H9 (cell line): Measurements from ENCODE around the gene ATP6V0E1. TPM values are rescaled to one million over a fixed set of nuclear protein-coding genes. Genes with fewer than 3 reads are reported as not detected.

Source experiments
- DNase-seq: peaks from one replicate; pipeline ENCODE4 v3.0.0-alpha.2; 2017
- H2AFZ ChIP-seq: one replicate; pipeline ENCODE4 v1.6.1; 2013; ENCODE audit warnings: mild to moderate bottlenecking, low read length, control low read depth, moderate library complexity
- H2AK5ac ChIP-seq: 2 replicates; pipeline ENCODE4 v1.6.1; 2013; ENCODE audit warnings: low read length, control low read depth, mixed read lengths; ENCODE audit not compliant: insufficient read length
- H2BK120ac ChIP-seq: one replicate; pipeline ENCODE4 v1.6.1; 2013; ENCODE audit warnings: low read depth, mild to moderate bottlenecking, low read length, control low read depth, inconsistent platforms; ENCODE audit not compliant: poor library complexity, severe bottlenecking
- H2BK12ac ChIP-seq: 2 replicates; pipeline ENCODE4 v1.6.1; 2013; ENCODE audit warnings: low read length, control low read depth, mixed read lengths, low read depth; ENCODE audit not compliant: insufficient read length
- H2BK15ac ChIP-seq: 2 replicates; pipeline ENCODE4 v1.6.1; 2013; ENCODE audit warnings: low read depth, low read length, control low read depth
- H2BK20ac ChIP-seq: one replicate; pipeline ENCODE4 v1.6.1; 2013; ENCODE audit warnings: low read depth, mild to moderate bottlenecking, low read length, control low read depth, inconsistent platforms; ENCODE audit not compliant: poor library complexity, severe bottlenecking
- H2BK5ac ChIP-seq: 2 replicates; pipeline ENCODE4 v1.6.1; 2013; ENCODE audit warnings: low read length, control low read depth, mixed read lengths; ENCODE audit not compliant: insufficient read length
- H3K14ac ChIP-seq: 2 replicates; pipeline ENCODE4 v1.6.1; 2013; ENCODE audit warnings: low read length, control low read depth; ENCODE audit not compliant: insufficient read depth
- H3K18ac ChIP-seq: 2 replicates; pipeline ENCODE4 v1.6.1; 2013; ENCODE audit warnings: low read depth, mild to moderate bottlenecking, mixed read lengths, low read length, control low read depth; ENCODE audit not compliant: insufficient read length
- H3K23ac ChIP-seq: 2 replicates; pipeline ENCODE4 v1.6.1; 2013; ENCODE audit warnings: low read length, control low read depth, mixed read lengths, low read depth; ENCODE audit not compliant: insufficient read length
- H3K23me2 ChIP-seq: 2 replicates; pipeline ENCODE4 v1.6.1; 2013; ENCODE audit warnings: low read depth, mild to moderate bottlenecking, mixed read lengths, low read length, control low read depth; ENCODE audit not compliant: insufficient read length, poor library complexity, severe bottlenecking
- H3K27ac ChIP-seq: 2 replicates; pipeline ENCODE4 v1.5.1; 2013; ENCODE audit warnings: low read length, control low read depth, mixed read lengths, low read depth; ENCODE audit not compliant: insufficient read length
- H3K27me3 ChIP-seq: 2 replicates; pipeline ENCODE4 v1.6.1; 2013; ENCODE audit warnings: low read length, control low read depth, inconsistent platforms; ENCODE audit not compliant: insufficient read depth
- H3K4ac ChIP-seq: 2 replicates; pipeline ENCODE4 v1.6.1; 2013; ENCODE audit warnings: low read depth, mild to moderate bottlenecking, control low read depth, inconsistent platforms, low read length, moderate library complexity
- H3K4me1 ChIP-seq: 2 replicates; pipeline ENCODE4 v1.6.1; 2013; ENCODE audit warnings: low read length, control low read depth, inconsistent platforms; ENCODE audit not compliant: insufficient read depth
- H3K4me2 ChIP-seq: 2 replicates; pipeline ENCODE4 v1.6.1; 2013; ENCODE audit warnings: low read length, control low read depth, mixed read lengths; ENCODE audit not compliant: insufficient read length, insufficient read depth
- H3K56ac ChIP-seq: 2 replicates; pipeline ENCODE4 v1.6.1; 2013; ENCODE audit warnings: low read depth, mild to moderate bottlenecking, mixed read lengths, low read length, control low read depth; ENCODE audit not compliant: insufficient read length
- H3K79me1 ChIP-seq: 2 replicates; pipeline ENCODE4 v1.6.1; 2013; ENCODE audit warnings: low read depth, mild to moderate bottlenecking, moderate library complexity, low read length, control low read depth, inconsistent platforms; ENCODE audit not compliant: insufficient read depth, poor library complexity, severe bottlenecking
- H3K79me2 ChIP-seq: 2 replicates; pipeline ENCODE4 v1.6.1; 2013; ENCODE audit warnings: low read length, control low read depth, inconsistent platforms; ENCODE audit not compliant: insufficient read depth
- H3K9ac ChIP-seq: 2 replicates; pipeline ENCODE4 v1.6.1; 2013; ENCODE audit warnings: low read length, control low read depth, mixed read lengths; ENCODE audit not compliant: insufficient read length; ENCODE audit errors: extremely low read depth
- H3K9me3 ChIP-seq: one replicate; pipeline ENCODE4 v1.6.1; 2013; ENCODE audit warnings: low read depth, low read length, inconsistent platforms; ENCODE audit not compliant: control insufficient read depth
- H3T11ph ChIP-seq: one replicate; pipeline ENCODE4 v1.6.1; 2013; ENCODE audit warnings: mild to moderate bottlenecking, low read length, control low read depth, inconsistent platforms
- H4K20me1 ChIP-seq: one replicate; pipeline ENCODE4 v1.6.1; 2013; ENCODE audit not compliant: control insufficient read depth, insufficient read length, insufficient read depth
- H4K5ac ChIP-seq: 2 replicates; pipeline ENCODE4 v1.6.1; 2013; ENCODE audit warnings: low read depth, mild to moderate bottlenecking, mixed read lengths, low read length, control low read depth; ENCODE audit not compliant: insufficient read length
- H4K8ac ChIP-seq: replicated peaks from 2 replicates; pipeline ENCODE4 v1.6.1; 2013; ENCODE audit warnings: low read length, control low read depth, mixed read lengths, low read depth; ENCODE audit not compliant: insufficient read length
- H4K91ac ChIP-seq: 2 replicates; pipeline ENCODE4 v1.6.1; 2013; ENCODE audit warnings: low read depth, mild to moderate bottlenecking, moderate library complexity, mixed read lengths, low read length, control low read depth; ENCODE audit not compliant: insufficient read length
- H3K27ac Mint-ChIP-seq, 3 experiments: 2 replicates in 2 of 3; 3 replicates in 1 of 3; pipeline ENCODE4 v1.8.0; 2020 to 2021; ENCODE audit warnings: mixed read lengths in 3 of 3, mild to moderate bottlenecking in 1 of 3, moderate library complexity in 1 of 3
- H3K27me3 Mint-ChIP-seq: 2 replicates; pipeline ENCODE4 v1.8.0; 2021; ENCODE audit warnings: low read depth, mild to moderate bottlenecking, moderate library complexity, mixed read lengths
- H3K36me3 Mint-ChIP-seq, 3 experiments: 2 replicates in 2 of 3; 3 replicates in 1 of 3; pipeline ENCODE4 v1.8.0; 2020 to 2021; ENCODE audit warnings: low read depth in 3 of 3, mixed read lengths in 3 of 3; ENCODE audit not compliant: insufficient read depth in 1 of 3
- H3K4me1 Mint-ChIP-seq, 2 experiments: 2 replicates each; pipeline ENCODE4 v1.8.0; 2020; ENCODE audit warnings: mixed read lengths in 2 of 2
- H3K4me3 Mint-ChIP-seq, 2 experiments: 2 replicates in 1 of 2; 3 replicates in 1 of 2; pipeline ENCODE4 v1.8.0; 2020 to 2021; ENCODE audit warnings: mild to moderate bottlenecking in 2 of 2, mixed read lengths in 2 of 2, moderate library complexity in 1 of 2
- H3K9me3 Mint-ChIP-seq, 2 experiments: 2 replicates in 1 of 2; 3 replicates in 1 of 2; pipeline ENCODE4 v1.8.0; 2020; ENCODE audit warnings: mild to moderate bottlenecking in 2 of 2, mixed read lengths in 2 of 2, moderate library complexity in 1 of 2
- CTCF ChIP-seq: fragments of 200-600 bp; sonication (generic); conservative IDR thresholded peaks from 3 replicates; pipeline ENCODE4 v1.8.0; 2021; ENCODE audit warnings: antibody characterized with exemption, mild to moderate bottlenecking
- WGBS: extraction: QIAGEN DNeasy Blood & Tissue Kit; methylation state at CpG from one replicate; pipeline ENCODE4 v1.1.7; 2013; ENCODE audit warnings: missing lambda C conversion rate, low lambda C conversion rate, mixed read lengths; ENCODE audit not compliant: insufficient read length; ENCODE audit errors: extremely low coverage; 5-methylcytosine and 5-hydroxymethylcytosine counted together
- total RNA-seq: library from RNA; stranded (reverse); gene quantifications from 2 replicates; pipeline ENCODE4 v1.2.1, GENCODE V29; 2021

The ATP6V0E1 gene
- total RNA-seq, 1 experiment from 2014 or later, result 101 TPM

GRCh38 chr5:173010021-173010420 lies 26.4 kb downstream of the ATP6V0E1 start:
- no peak overlapping the region for H3K9ac ChIP-seq
- H3K56ac ChIP-seq, result no peak overlapping the region
- no peak overlapping the region for H3K18ac ChIP-seq
- peaks cover 2% of the 10 kb centered on the region; the same call in 1 of the 2 replicates for H3K79me2 ChIP-seq
- H2BK20ac ChIP-seq, result no peak overlapping the region
- H3K4me3 Mint-ChIP-seq, result no peak overlapping the region
- DNase-seq, result no peak
- H4K5ac ChIP-seq, result no peak overlapping the region
- H2BK120ac ChIP-seq, result no peak overlapping the region
- H4K20me1 ChIP-seq, result no peaks in the 10 kb centered on the region
- H3K27ac Mint-ChIP-seq, result peak overlapping the region in 2 of 3 experiments; percentile 2 to 34; a peak in 2 of 7 replicates
- H3K9me3 Mint-ChIP-seq, result no peaks in the 10 kb centered on the region
- no peak overlapping the region for H3K27ac ChIP-seq
- no peak overlapping the region for H3T11ph ChIP-seq
- H3K27me3 ChIP-seq, result no peaks in the 10 kb centered on the region
- H2BK15ac ChIP-seq, result no peak overlapping the region
- H4K8ac ChIP-seq, result no peak overlapping the region
- no peak overlapping the region for H2BK5ac ChIP-seq
- peaks cover 3 to 4% of the 10 kb centered on the region in 2 experiments; a peak in 2 of 4 replicates for H3K4me1 Mint-ChIP-seq
- H3K9me3 ChIP-seq, result no peaks in the 10 kb centered on the region
- no peaks in the 10 kb centered on the region for H3K27me3 Mint-ChIP-seq
- no peak overlapping the region for H3K14ac ChIP-seq
- H3K23me2 ChIP-seq, result no peaks in the 10 kb centered on the region
- no peak overlapping the region for H3K23ac ChIP-seq
- H3K79me1 ChIP-seq, result no peaks in the 10 kb centered on the region
- no peaks in the 10 kb centered on the region; a peak in 1 of 7 replicates for H3K36me3 Mint-ChIP-seq
- WGBS, result no CpG with 5 or more reads among the region's 6 CpGs
- no peak overlapping the region for H3K4ac ChIP-seq
- H4K91ac ChIP-seq, result no peak overlapping the region
- H3K4me2 ChIP-seq, result no peak overlapping the region
- TF ChIP-seq CTCF, result no peak
- H2BK12ac ChIP-seq, result no peak overlapping the region
- no peaks in the 10 kb centered on the region for H3K4me1 ChIP-seq
- H2AK5ac ChIP-seq, result no peak overlapping the region
- H2AFZ ChIP-seq, result no peak overlapping the region
